Stimulated activated memory B cell treated with anti-CD40 and anti-IgM and Interleukin-4, amounts not matched to agents 10 μg/mL and 1 μg/mL and 100 μg/mL, for 72 hours (primary cell): ENCODE measurements around the gene ADGRL3.
"Not testable (repeated sequence)": the region's sequence is repeated elsewhere in the genome, so short reads cannot be mapped to it uniquely, and the experiment has no call there.

Experiments
- ATAC-seq: fragments of 150-1000 bp; cut with Tn5 transposase; 2 replicates; pipeline ENCODE4 v1.10.0; 2021
- H3K27ac Mint-ChIP-seq: one replicate; pipeline ENCODE4 v1.8.0; 2022; ENCODE audit warnings: mild to moderate bottlenecking, mixed read lengths
- H3K27me3 Mint-ChIP-seq: one replicate; pipeline ENCODE4 v1.8.0; 2022; ENCODE audit warnings: mixed read lengths
- H3K36me3 Mint-ChIP-seq: one replicate; pipeline ENCODE4 v1.8.0; 2022; ENCODE audit warnings: mixed read lengths
- H3K4me1 Mint-ChIP-seq: one replicate; pipeline ENCODE4 v1.8.0; 2022; ENCODE audit warnings: mixed read lengths
- H3K4me3 Mint-ChIP-seq: one replicate; pipeline ENCODE4 v1.8.0; 2022; ENCODE audit warnings: mild to moderate bottlenecking, moderate library complexity, mixed read lengths
- H3K9me3 Mint-ChIP-seq: one replicate; pipeline ENCODE4 v1.8.0; 2022; ENCODE audit warnings: mixed read lengths

ADGRL3 gene

DNA sequence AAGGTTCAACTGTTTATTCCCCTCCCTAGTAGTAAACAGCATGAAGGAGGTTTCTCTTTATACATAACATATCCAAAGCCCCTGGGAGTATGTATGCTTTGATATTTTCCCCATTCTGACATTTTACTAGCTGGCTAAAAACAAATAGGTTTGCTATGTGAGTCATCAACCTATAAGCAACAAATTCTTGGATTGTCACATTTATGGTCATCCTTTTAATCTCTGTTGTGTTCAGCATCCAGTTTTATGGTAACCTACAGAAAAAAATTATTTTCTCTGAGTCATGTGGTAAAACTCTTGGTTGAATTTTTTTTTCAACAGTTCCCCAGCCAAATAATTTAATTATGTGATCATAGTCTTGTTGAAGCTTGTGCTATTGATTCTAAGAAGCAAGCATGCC lies 734.1 kb downstream of the ADGRL3 start:
- Mint-ChIP-seq H3K27ac (no peak overlapping the region), H3K9me3 (no peaks in the 10 kb centered on the region), H3K36me3 (no peaks in the 10 kb centered on the region), H3K4me3 (no peak overlapping the region), H3K4me1 (no peaks in the 10 kb centered on the region), H3K27me3 (no peaks in the 10 kb centered on the region)
- ATAC-seq: no peak

DNA sequence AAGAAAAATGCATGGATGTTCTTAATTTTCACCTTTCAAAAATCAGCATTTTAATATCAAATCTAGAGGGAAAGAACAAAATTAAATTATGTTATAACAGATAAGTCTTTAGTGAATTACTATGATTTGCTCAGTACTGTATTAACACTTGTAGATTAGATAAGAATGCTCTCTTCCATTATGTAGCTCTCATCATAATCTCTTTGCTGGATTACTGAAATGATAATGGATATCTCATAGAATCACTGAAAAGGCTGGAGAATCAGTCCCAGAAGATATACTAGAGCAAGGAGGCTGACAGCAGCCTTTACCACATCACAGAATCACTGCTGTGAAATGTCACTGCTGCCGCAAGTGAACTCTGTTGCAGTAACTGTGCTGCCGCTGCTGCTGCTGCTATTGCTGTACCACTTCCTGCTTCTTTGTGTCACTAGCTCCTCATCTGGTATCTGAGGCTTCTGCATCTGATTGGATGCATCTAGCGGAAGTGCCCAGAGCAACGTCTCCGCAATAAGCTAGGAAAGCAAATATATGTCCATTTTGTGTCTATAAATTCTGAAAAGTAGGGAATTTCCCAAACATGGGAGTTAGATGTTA lies 738.2 kb downstream of the ADGRL3 start:
- no peak for ATAC-seq
- Mint-ChIP-seq H3K4me3 (no peak overlapping the region), H3K27me3 (no peaks in the 10 kb centered on the region)

DNA sequence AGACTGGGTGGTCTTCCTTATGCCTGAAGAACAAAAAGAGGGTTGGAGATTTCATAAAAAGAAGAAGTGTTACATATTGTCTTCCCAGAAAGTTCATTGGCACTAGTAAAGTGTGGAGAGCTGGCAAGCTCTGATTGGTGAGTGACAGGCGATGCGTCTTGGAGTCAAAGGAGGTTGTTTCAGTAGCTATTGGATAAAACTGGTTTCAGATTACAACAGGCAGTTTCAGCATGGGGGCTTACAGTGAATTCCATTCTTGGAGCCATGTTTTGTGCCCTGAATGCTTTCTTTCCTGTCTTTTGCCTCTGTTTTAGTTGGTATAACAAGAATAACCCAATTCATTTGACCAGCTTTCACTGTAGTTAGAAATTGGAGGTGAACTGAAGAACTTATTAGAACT lies 750.5 kb downstream of the ADGRL3 start:
- Mint-ChIP-seq H3K36me3 (no peaks in the 10 kb centered on the region), H3K9me3 (no peaks in the 10 kb centered on the region), H3K27ac (no peak overlapping the region), H3K4me1 (no peaks in the 10 kb centered on the region), H3K27me3 (no peaks in the 10 kb centered on the region), H3K4me3 (no peak overlapping the region)
- no peak for ATAC-seq

More for the DNA sequence above, 738.2 kb downstream of the ADGRL3 start:
- Mint-ChIP-seq H3K27ac (no peak overlapping the region), H3K36me3 (no peaks in the 10 kb centered on the region), H3K9me3 (no peaks in the 10 kb centered on the region), H3K4me1 (no peaks in the 10 kb centered on the region)

DNA sequence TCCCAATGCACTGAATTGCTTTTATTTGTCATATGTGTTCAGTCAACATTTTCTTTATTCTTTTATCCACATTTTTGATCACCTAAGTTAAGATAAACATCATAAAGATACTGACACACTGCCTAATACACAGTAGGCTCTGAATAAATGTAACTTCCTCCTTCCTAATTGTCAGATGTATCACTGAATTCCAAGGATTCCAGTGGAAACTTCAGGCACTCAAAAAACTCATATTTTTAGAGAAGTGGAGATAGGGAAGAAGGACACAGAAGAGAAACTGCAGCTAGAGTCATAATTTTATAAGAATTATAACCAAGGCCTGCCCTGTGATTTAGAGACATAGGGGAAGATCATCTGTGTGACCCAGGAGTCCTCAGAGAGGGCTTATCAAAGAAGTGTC lies 753.3 kb downstream of the ADGRL3 start:
- Mint-ChIP-seq H3K27ac (no peak overlapping the region), H3K9me3 (no peaks in the 10 kb centered on the region), H3K27me3 (no peaks in the 10 kb centered on the region), H3K36me3 (no peaks in the 10 kb centered on the region), H3K4me1 (no peaks in the 10 kb centered on the region), H3K4me3 (no peak overlapping the region)
- no peak for ATAC-seq

DNA sequence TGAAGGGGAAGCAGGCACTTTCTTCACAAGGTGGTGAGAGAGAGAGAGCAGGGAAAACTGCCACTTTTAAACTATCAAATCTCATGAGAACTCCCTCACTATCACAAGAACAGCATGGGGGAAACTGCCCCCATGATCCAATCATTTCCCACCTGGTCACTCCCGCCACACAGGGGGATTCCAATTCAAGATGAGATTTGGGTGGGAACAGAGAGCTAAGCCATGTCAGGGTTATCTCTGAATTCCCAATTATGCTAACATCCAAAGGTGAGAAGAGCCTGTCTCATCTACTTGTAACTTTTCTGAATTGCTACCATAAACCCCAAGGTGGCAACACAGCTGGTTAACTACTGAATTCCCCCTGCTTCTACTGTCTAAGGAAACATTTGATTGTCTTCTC lies 758.5 kb downstream of the ADGRL3 start:
- H3K27ac Mint-ChIP-seq: no peak overlapping the region
- no peak overlapping the region for H3K4me3 Mint-ChIP-seq
- H3K27me3 Mint-ChIP-seq: no peaks in the 10 kb centered on the region
- H3K9me3 Mint-ChIP-seq: peaks cover 2% of the 10 kb centered on the region
- ATAC-seq: no peak
- no peaks in the 10 kb centered on the region for H3K4me1 Mint-ChIP-seq
- no peaks in the 10 kb centered on the region for H3K36me3 Mint-ChIP-seq

DNA sequence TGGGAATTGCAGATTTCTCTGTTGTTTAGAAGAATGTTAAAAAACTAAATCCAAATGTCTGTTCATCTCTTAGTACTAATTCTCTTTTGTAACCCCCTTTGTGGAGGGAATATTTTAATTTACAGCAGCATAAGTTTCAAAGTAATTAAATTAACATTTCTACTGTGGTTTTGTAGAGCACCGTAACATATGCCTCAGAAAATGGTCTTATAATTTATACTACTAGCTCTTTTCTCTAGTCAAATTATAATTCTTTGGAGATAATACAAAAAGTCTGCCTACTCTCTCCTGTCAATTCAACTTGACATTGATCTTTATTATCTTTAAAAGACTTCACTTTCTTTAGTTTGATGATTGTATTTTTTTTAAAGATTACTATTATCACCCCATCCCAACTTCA lies 759.0 kb downstream of the ADGRL3 start:
- Mint-ChIP-seq H3K27ac (no peak overlapping the region), H3K4me3 (no peak overlapping the region), H3K4me1 (no peaks in the 10 kb centered on the region), H3K9me3 (peaks cover 2% of the 10 kb centered on the region), H3K36me3 (no peaks in the 10 kb centered on the region), H3K27me3 (no peaks in the 10 kb centered on the region)
- ATAC-seq: no peak

DNA sequence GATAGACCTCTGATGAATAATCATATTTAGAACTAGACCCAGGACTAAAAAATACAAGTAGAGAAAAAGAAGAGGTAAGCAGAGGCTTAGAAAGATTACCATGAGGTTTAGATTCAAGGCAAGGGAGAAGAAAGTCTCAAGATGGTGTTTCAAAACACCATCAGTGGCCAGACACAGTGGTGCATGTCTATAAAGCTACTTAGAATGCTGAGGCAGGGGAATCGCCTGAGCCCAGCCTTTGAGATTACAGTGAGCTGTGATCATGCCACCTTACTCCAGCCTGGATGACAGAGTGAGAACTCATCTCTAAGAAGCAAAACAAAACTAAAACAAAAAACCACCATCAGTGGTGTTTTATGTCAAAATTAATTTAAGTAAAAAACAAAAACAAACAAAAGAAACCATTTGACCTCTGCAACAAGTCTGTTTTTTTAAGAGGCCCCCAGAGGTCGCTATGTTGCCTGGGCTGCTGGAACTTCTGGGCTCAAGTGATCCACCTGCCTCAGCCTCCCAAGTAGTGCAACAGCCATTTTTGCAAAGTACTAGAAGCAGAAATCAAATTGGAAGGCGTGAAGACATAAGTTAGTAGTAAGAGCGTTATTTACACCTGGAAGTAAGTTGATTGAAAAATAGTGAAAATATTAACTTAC lies 784.3 kb downstream of the ADGRL3 start:
- no peak for ATAC-seq
- no peak overlapping the region for H3K27ac Mint-ChIP-seq
- no peaks in the 10 kb centered on the region for H3K36me3 Mint-ChIP-seq
- H3K4me3 Mint-ChIP-seq: no peak overlapping the region
- no peaks in the 10 kb centered on the region for H3K9me3 Mint-ChIP-seq
- no peaks in the 10 kb centered on the region for H3K4me1 Mint-ChIP-seq
- H3K27me3 Mint-ChIP-seq: no peaks in the 10 kb centered on the region

DNA sequence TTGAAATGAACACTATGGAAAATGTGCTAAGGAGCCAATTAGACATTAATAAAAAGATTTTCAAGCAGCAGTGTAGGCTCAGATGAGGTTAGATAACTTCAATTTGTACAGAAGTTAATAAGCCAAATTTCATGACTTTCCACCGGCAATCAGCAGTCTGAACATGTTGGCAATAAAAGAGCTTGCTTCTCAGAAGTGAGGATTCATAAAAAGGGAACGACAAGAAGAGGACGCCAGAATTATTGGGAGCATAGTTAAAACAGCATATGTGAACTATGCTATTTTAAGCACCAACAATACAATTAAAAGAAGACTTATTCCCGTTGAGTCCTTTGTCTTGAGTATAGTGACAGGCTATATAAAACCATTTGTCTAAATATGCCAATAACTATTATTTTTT lies 785.3 kb downstream of the ADGRL3 start:
- Mint-ChIP-seq H3K4me1 (no peaks in the 10 kb centered on the region), H3K4me3 (no peak overlapping the region), H3K9me3 (no peaks in the 10 kb centered on the region), H3K27ac (no peak overlapping the region), H3K36me3 (no peaks in the 10 kb centered on the region), H3K27me3 (no peaks in the 10 kb centered on the region)
- ATAC-seq: no peak

DNA sequence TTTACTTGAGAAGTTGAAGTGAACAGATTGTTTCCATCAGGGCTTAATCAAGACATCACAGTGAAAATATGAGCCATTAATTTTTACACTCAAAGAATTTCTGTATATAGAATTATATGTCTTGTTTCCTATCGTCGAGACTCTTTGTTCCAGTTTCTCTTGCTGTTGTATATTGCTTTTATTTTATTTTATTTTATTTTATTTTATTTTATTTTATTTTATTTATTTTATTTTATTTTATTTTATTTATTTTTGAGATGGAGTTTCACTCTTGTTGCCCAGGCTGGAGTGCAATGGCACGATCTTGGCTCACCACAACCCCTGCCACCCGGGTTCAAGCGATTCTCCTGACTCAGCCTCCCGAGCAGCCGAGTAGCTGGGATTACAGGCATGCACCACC lies 786.8 kb downstream of the ADGRL3 start:
- H3K9me3 Mint-ChIP-seq, H3K36me3 Mint-ChIP-seq, H3K27ac Mint-ChIP-seq, H3K27me3 Mint-ChIP-seq, H3K4me3 Mint-ChIP-seq, H3K4me1 Mint-ChIP-seq, ATAC-seq: not testable (repeated sequence)

DNA sequence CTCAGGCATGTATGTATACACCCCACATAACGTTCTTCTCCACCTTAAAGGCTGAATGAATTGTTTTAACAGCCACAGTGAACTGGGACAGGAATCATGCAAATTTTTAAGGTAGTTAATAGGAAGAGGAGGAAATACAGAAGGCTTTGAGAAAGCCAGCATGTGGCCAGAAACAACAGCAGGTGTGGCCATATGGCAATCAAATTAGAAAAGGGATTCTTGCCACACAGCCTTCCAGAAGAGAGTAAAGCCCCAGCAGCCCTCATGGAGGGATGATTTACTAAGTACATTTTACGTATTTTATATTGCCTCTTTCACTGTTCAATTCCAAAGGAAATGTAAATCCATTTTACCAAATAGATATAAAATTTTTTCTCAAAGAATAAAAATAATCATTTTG lies 792.2 kb downstream of the ADGRL3 start:
- Mint-ChIP-seq H3K4me1 (no peaks in the 10 kb centered on the region), H3K36me3 (no peaks in the 10 kb centered on the region), H3K27ac (no peak overlapping the region), H3K4me3 (no peak overlapping the region), H3K9me3 (peaks cover 6% of the 10 kb centered on the region), H3K27me3 (no peaks in the 10 kb centered on the region)
- ATAC-seq: no peak

DNA sequence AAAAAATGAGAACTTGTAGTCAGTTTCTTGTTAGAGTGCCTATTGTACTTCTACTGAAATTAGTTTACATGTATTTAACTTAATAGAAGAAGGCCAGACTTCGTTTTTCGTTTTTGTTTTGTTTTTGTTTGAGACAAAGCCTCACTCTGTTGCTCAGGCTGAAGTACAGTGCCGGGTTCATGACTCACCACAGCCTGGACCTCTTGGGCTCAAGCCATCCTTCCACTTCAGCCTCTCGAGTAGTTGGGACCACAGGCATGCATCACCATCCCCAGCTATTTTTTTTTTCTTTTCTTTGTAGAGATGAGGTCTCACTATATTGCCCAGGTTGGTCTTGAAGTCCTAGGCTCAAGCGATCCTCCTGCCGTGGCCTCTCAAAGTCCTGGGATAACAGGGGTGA lies 793.9 kb downstream of the ADGRL3 start:
- Mint-ChIP-seq H3K4me3 (no peak overlapping the region), H3K36me3 (no peaks in the 10 kb centered on the region), H3K9me3 (peaks cover 6% of the 10 kb centered on the region), H3K27ac (no peak overlapping the region), H3K27me3 (no peaks in the 10 kb centered on the region), H3K4me1 (no peaks in the 10 kb centered on the region)
- no peak for ATAC-seq

DNA sequence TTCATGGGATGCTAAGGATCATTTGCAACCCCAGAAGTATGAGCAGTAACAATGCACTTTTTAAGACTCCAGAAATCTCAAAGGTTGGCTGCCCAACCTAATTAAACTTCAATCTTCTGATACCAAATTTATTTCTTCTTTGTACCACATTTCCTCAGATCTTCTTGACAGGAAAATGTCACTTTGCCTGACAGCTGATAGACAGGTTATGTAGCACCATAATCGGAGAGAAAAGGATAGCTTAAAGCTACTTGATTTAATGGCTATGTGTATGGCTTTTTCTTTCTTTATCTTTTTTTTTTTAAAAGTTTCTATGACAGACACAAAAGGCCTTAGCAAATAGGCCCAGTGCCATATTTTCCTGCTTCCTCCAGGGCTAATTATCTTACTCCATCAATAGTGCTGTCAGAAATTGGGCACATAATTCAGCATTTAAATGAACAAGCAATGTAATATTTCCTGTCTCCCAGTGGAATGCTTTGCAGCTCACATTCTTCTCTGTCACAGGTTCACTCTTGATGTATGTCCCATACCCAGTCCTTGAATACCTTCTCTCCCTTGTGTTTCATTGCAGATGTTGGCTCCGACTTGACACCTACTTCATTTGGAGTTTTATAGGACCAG lies 795.7 kb downstream of the ADGRL3 start:
- ATAC-seq: no peak
- Mint-ChIP-seq H3K4me1 (no peaks in the 10 kb centered on the region), H3K27me3 (no peaks in the 10 kb centered on the region), H3K27ac (no peak overlapping the region), H3K4me3 (no peak overlapping the region), H3K9me3 (peaks cover 6% of the 10 kb centered on the region), H3K36me3 (no peaks in the 10 kb centered on the region)

DNA sequence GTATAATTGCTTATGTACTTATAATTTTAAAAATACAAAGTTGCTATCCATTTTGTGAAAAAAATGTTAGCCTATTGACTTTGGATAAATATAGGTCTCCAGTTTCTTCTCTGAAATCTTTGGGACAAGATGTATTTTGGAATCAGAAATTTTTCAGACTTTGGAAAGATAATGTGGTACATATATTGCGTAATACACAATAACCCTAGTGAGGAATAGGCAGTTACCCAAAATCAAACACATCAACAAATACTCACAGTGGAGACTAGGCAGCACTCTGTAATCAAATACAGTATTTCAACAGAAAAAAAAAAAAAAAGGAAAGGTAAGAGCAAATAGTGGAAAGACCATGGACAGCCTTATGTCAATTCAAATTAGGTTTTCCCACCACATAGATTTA lies 796.8 kb downstream of the ADGRL3 start:
- no peaks in the 10 kb centered on the region for H3K27me3 Mint-ChIP-seq
- H3K9me3 Mint-ChIP-seq: peaks cover 3% of the 10 kb centered on the region
- H3K27ac Mint-ChIP-seq: no peak overlapping the region
- H3K36me3 Mint-ChIP-seq: no peaks in the 10 kb centered on the region
- H3K4me3 Mint-ChIP-seq: no peak overlapping the region
- ATAC-seq: no peak
- H3K4me1 Mint-ChIP-seq: no peaks in the 10 kb centered on the region

DNA sequence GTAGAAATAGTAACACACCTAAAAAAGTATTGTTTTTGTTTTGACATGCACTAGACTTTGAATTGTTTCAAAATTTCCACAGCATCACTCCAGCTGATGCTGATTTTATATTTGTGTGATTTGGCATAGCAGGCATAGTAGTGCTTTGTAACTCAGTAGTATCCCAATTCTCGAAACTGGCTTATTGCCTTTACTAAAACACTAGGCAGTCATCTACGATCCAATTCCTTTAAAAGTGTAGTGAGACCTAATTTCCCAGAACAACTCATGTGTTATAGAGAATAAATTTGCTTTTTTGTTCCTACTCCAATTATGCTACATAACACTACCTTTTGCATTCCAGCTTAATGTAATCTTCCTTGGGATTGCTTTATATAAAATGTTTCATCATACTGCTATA lies 797.7 kb downstream of the ADGRL3 start:
- Mint-ChIP-seq H3K27me3 (no peaks in the 10 kb centered on the region), H3K27ac (no peak overlapping the region), H3K9me3 (peaks cover 3% of the 10 kb centered on the region), H3K4me1 (no peaks in the 10 kb centered on the region), H3K36me3 (no peaks in the 10 kb centered on the region), H3K4me3 (no peak overlapping the region)
- no peak for ATAC-seq

DNA sequence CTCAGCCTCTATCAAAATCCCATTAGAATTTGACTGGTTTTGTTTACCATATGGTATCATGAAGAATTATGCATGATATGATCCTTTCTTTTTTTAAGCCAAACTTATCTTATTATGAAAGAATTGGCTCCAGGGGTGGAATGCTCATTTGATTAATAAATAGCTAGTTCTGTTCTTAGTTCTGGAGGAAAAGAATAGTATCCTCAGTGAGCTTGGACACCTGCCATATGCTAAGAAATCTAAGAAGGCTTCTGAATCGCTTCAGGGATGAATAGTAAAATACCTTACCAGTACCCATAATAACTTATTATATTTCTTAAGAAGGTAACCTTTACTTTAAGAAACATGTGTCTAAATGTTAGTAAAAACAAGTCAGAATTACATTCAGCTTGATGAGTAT lies 803.6 kb downstream of the ADGRL3 start:
- H3K27me3 Mint-ChIP-seq: no peaks in the 10 kb centered on the region
- no peaks in the 10 kb centered on the region for H3K36me3 Mint-ChIP-seq
- no peak for ATAC-seq
- no peak overlapping the region for H3K4me3 Mint-ChIP-seq
- no peaks in the 10 kb centered on the region for H3K4me1 Mint-ChIP-seq
- H3K27ac Mint-ChIP-seq: no peak overlapping the region
- no peaks in the 10 kb centered on the region for H3K9me3 Mint-ChIP-seq

DNA sequence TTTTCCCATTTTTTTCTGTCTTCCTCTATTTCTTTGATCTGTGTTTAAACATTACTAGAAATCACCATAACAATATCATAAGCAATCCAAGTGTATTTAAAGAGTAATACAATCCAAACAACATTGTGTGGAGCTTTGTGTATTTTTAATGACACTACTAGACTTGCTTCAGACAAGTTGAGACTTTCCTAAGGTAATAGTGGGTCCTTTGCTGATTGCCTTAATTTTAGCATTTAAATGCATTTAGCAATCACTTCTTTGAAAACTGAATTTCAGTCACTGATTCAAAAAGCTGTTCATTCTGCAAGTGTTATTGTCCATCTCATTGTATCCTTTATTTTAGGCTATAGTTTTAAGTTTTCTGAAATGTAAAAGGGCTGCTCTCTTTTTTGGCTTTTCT lies 804.8 kb downstream of the ADGRL3 start:
- Mint-ChIP-seq H3K4me3 (no peak overlapping the region), H3K27ac (no peak overlapping the region), H3K4me1 (no peaks in the 10 kb centered on the region), H3K36me3 (no peaks in the 10 kb centered on the region), H3K27me3 (no peaks in the 10 kb centered on the region), H3K9me3 (no peaks in the 10 kb centered on the region)
- no peak for ATAC-seq
